Endothelial cell of umbilical vein (primary cell): ENCODE data around the gene CEACAM6. TPM values are rescaled to one million over a fixed set of nuclear protein-coding genes. Genes with fewer than 3 reads are reported as not detected.

ENCODE experiments used
- BruUV-seq: library from RNA; stranded (reverse); fragments of 400-500 nt; replicated peaks from 2 replicates; lab custom pipeline; 2021; lab: Mats Ljungman, UMichigan
- CTCF ChIA-PET: fragments of 300-600, 350-600 bp; sonication (Branson Sonifier 250); formaldehyde crosslinking; loops from one replicate; lab custom pipeline; 2021; ENCODE audit warnings: antibody characterized with exemption, inconsistent platforms; lab: Charles Lee
- POLR2A ChIA-PET: fragments of 300-600, 350-600 bp; sonication (Branson Sonifier 250); formaldehyde crosslinking; loops from one replicate; lab custom pipeline; 2021; ENCODE audit warnings: antibody characterized with exemption, inconsistent platforms; lab: Charles Lee
- DNase-seq: peaks from one replicate; pipeline ENCODE4 v3.0.0-alpha.2; 2011; ENCODE audit warnings: low read depth, low spot score
- FAIRE-seq: peaks from 2 replicates; lab custom pipeline; 2011; peaks lifted over from hg19 to GRCh38; lab: Jason Lieb, UNC
- H2AFZ ChIP-seq: 2 replicates; pipeline ENCODE4 v1.6.0; 2012; ENCODE audit warnings: low read depth, low read length, control low read depth, inconsistent platforms
- H3K27ac ChIP-seq: 2 replicates; pipeline ENCODE4 v1.5.1; 2011; ENCODE audit warnings: low read depth, mild to moderate bottlenecking, control low read depth, low read length, moderate library complexity; ENCODE audit not compliant: insufficient read depth
- H3K27me3 ChIP-seq, 2 experiments: 2 replicates each; pipeline versions ENCODE4 v1.6.0 to v1.6.1; 2011; ENCODE audit warnings: low read length in 2 of 2, mixed read lengths in 1 of 2; ENCODE audit not compliant: control insufficient read depth in 2 of 2, insufficient read depth in 2 of 2
- H3K36me3 ChIP-seq, 2 experiments: 2 replicates in 1 of 2; 3 replicates in 1 of 2; pipeline ENCODE4 v1.5.1; 2011; ENCODE audit warnings: low read length in 2 of 2, mild to moderate bottlenecking in 1 of 2, moderate library complexity in 1 of 2; ENCODE audit not compliant: control insufficient read depth in 2 of 2, insufficient read depth in 2 of 2; ENCODE audit errors: extremely low read depth in 1 of 2
- H3K4me1 ChIP-seq: 3 replicates; pipeline ENCODE4 v1.5.1; 2011; ENCODE audit warnings: mild to moderate bottlenecking, low read length; ENCODE audit not compliant: control insufficient read depth, insufficient read depth; ENCODE audit errors: extremely low read depth
- H3K4me2 ChIP-seq: 2 replicates; pipeline ENCODE4 v1.6.1; 2011; ENCODE audit warnings: low read length, control low read depth, mixed read lengths; ENCODE audit not compliant: insufficient read depth
- H3K4me3 ChIP-seq, 3 experiments: fragments of 200-600 bp in 1 of 3; sonication (generic), shearing (Covaris generic) in 1 of 3; replicated peaks in 1 of 3; 2 replicates each; pipeline ENCODE4 v1.5.1; 2011 to 2016; ENCODE audit warnings: control low read depth in 3 of 3, low read length in 3 of 3, mild to moderate bottlenecking in 2 of 3, inconsistent platforms in 1 of 3, low read depth in 1 of 3, moderate library complexity in 1 of 3; ENCODE audit not compliant: insufficient read depth in 1 of 3
- H3K79me2 ChIP-seq: 2 replicates; pipeline ENCODE4 v1.6.0; 2012; ENCODE audit warnings: low read length, inconsistent platforms; ENCODE audit not compliant: control insufficient read depth, insufficient read depth
- H3K9ac ChIP-seq: replicated peaks from 2 replicates; pipeline ENCODE3; 2011; ENCODE audit warnings: low read length, control low read depth; ENCODE audit not compliant: insufficient read depth; ENCODE audit errors: extremely low read depth
- H3K9me1 ChIP-seq: replicated peaks from 3 replicates; pipeline ENCODE4 v1.6.0; 2011; ENCODE audit warnings: mild to moderate bottlenecking, low read length; ENCODE audit not compliant: control insufficient read depth, insufficient read depth; ENCODE audit errors: extremely low read depth
- H3K9me3 ChIP-seq: replicated peaks from 2 replicates; pipeline ENCODE4 v1.5.1; 2012; ENCODE audit warnings: low read length, inconsistent platforms; ENCODE audit not compliant: control insufficient read depth, insufficient read depth
- H4K20me1 ChIP-seq: replicated peaks from 2 replicates; pipeline ENCODE3; 2011; ENCODE audit warnings: mild to moderate bottlenecking, low read length; ENCODE audit not compliant: control insufficient read depth, insufficient read depth; ENCODE audit errors: extremely low read depth
- CTCF ChIP-seq, 2 donors: IDR thresholded peaks; 1 replicate in 1 of 2; 2 replicates in 1 of 2; pipeline ENCODE4 v1.5.1; 2011; ENCODE audit warnings: low read length in 2 of 2, mild to moderate bottlenecking in 2 of 2, moderate library complexity in 2 of 2, control low read depth in 1 of 2, inconsistent platforms in 1 of 2, low read depth in 1 of 2; ENCODE audit not compliant: insufficient read depth in 1 of 2; ENCODE audit errors: extremely low read depth in 1 of 2
- FOS ChIP-seq: IDR thresholded peaks from 2 replicates; pipeline ENCODE4 v1.6.1; 2011; ENCODE audit warnings: mild to moderate bottlenecking, low read length, moderate library complexity, borderline replicate concordance; ENCODE audit not compliant: insufficient read depth
- GATA2 ChIP-seq: IDR thresholded peaks from 2 replicates; pipeline ENCODE4 v1.7.0; 2011; ENCODE audit warnings: low read depth, mild to moderate bottlenecking, moderate library complexity, mixed read lengths, low read length; ENCODE audit not compliant: insufficient read length, insufficient read depth
- POLR2AphosphoS5 ChIP-seq: IDR thresholded peaks from 2 replicates; pipeline ENCODE4 v1.6.1; 2012; ENCODE audit warnings: low read depth, mild to moderate bottlenecking, control low read depth, low read length, moderate library complexity; ENCODE audit not compliant: insufficient read depth
- dilution Hi-C: fragments of 300-500 bp; cut with MboI; formaldehyde crosslinking; loops from one replicate; pipeline ENCODE4 v1.15.0; 2019; ENCODE audit warnings: low sequenced_read_pairs; ENCODE audit not compliant: extremely low pct_ligation_motif_present
- intact Hi-C: fragments of 100-400 bp; cut with micrococcal nuclease; formaldehyde crosslinking; loops from one replicate; pipeline ENCODE4 v1.10.0; 2022
- polyA plus RNA-seq, 4 experiments: library from polyadenylated mRNA; depleted of rRNA in 3 of 4; stranded (reverse) in 3 of 4; unstranded in 1 of 4; fragments of >200 nt; gene quantifications; 2 replicates each; pipeline versions ENCODE4 v1.2.1 to v1.2.3, GENCODE V29; 2011 to 2012; ENCODE audit warnings: missing spikeins in 1 of 4
- total RNA-seq: library from RNA; stranded (reverse); gene quantifications from 2 replicates; pipeline ENCODE4 v1.2.3, GENCODE V29; 2021
- TF ChIP-seq, protein P1 (sequence below): IDR thresholded peaks from 2 replicates; pipeline ENCODE4 v1.6.1; 2011; ENCODE audit not compliant: insufficient read depth, insufficient read length

CEACAM6 gene
- total and polyA plus RNA-seq, 2 donors (not counting 3 experiments of a cell fraction or from before 2014, with no cell fraction given) = not detected

DNA sequence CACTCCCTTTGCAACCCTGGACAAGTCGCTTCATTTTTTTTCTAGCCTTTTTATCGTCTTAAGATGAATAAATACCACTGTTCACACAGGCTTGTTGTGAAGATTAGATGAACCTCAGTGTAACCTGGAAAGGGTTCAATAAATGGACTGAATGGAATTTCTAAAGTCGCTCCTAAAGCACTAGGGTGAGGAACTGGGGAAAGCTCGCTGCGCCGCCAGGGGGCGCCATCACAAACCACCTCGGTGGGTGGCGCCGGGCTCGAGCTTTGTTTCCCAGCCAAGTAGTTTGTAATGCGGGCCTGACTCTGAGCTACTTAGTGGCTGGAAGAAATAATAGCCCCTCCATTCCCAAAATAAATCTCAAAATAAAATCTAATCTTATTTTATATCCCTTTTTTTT lies 2.2 kb upstream of the CEACAM6 start:
- intact Hi-C loops (loop anchor here (1.0 kb wide), 1 partner anchor 32 kb away; no protein-coding TSS in a partner anchor), dilution Hi-C loops (no loop called here)
- BruUV-seq = no TSS peak
- peak; percentile 18 for DNase-seq
- H3K9ac ChIP-seq = no peak overlapping the region
- TF ChIP-seq GATA2 (no peak), FOS (no peak), POLR2AphosphoS5 (no peak), CTCF (IDR thresholded peaks at IDR 0.05; ENCODE audit: extremely low read depth in 1 of 2, insufficient read depth in 1 of 2, low read depth in 1 of 2, low read length in 2 of 2) (peak; percentile 76 to 85)
- TF ChIP-seq, protein P1, sequence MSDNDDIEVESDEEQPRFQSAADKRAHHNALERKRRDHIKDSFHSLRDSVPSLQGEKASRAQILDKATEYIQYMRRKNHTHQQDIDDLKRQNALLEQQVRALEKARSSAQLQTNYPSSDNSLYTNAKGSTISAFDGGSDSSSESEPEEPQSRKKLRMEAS = no peak
- no peak overlapping the region for H3K27ac ChIP-seq
- ChIA-PET CTCF (interaction anchor here (0.6 to 3.3 kb wide), 37 partner anchors 8 to 718 kb away, joined by 3 to 43 read pairs (median 6); partner anchors contain the start of gene CEACAM3), POLR2A (interaction anchor here (0.7 kb wide), 1 partner anchor 13 kb away, joined by 4 read pairs; no protein-coding TSS in a partner anchor)
- H4K20me1 ChIP-seq = no peaks in the 10 kb centered on the region
- no peaks in the 10 kb centered on the region for H3K36me3 ChIP-seq
- H3K4me1 ChIP-seq = no peaks in the 10 kb centered on the region
- H3K79me2 ChIP-seq = no peaks in the 10 kb centered on the region
- no peaks in the 10 kb centered on the region for H3K9me1 ChIP-seq
- H3K9me3 ChIP-seq = no peaks in the 10 kb centered on the region
- FAIRE-seq = peak; percentile 58
- H3K4me2 ChIP-seq = no peak overlapping the region
- H2AFZ ChIP-seq = no peak overlapping the region
- peaks cover 0 to 3% of the 10 kb centered on the region in 2 experiments for H3K27me3 ChIP-seq
- H3K4me3 ChIP-seq = no peak overlapping the region
